DND-41 (cell line): ENCODE data around the gene MRPL39.

Experiments used
- EZH2 ChIP-seq: IDR thresholded peaks from 3 replicates; pipeline ENCODE4 v1.6.1; 2012; ENCODE audit warnings: borderline replicate concordance, low read depth, mild to moderate bottlenecking, moderate library complexity, low read length, inconsistent platforms; ENCODE audit not compliant: severe bottlenecking
- TF ChIP-seq, protein P1 (sequence below): IDR thresholded peaks from 2 replicates; pipeline ENCODE4 v1.5.1; 2012; ENCODE audit warnings: borderline replicate concordance, low read length, moderate library complexity, mild to moderate bottlenecking; ENCODE audit not compliant: poor library complexity, severe bottlenecking; ENCODE audit errors: extremely low read depth

DNA sequence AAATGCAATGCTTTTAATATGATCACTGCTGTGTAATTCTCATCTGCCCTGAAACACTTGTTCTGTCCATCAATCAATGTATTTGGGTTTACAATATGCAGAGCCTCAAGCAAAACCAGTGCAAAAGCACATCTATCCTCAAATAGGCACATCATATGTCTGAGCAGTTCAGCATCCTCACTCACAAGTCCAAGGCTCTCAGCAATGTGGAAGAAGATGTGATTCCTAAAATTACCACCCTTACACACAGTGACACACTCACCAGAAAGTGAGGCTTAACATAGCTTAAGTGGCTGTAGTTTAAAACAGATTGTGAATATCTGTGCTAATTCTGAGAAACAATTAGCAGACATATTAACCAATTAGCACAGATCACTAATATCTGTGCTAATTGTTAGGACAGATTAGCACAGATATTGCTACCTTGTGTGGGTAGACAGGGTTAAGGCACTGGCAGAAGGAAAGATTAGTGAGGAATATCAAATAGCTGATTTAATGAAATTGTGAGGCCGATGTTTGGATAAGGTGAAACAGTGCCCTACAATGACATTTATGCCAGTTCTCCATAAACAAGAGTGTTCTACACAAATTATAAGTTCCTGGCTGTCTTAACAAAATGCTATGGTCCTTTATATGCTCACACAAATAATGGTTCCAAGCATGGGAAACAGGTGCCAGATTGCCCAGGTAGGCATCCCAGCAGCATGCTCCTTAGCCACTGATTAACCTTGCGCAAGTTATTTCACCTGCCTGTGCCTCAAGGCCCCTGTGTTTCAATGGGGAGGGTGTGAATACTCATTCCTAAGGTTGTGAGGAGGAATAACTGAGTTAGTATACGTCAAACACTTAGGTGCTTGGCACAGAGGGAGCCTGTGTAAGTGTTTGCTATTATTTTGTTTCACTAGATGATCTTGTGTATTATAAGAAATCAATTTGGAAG lies 41.7 kb downstream of the MRPL39 start:
- TF ChIP-seq, protein P1, sequence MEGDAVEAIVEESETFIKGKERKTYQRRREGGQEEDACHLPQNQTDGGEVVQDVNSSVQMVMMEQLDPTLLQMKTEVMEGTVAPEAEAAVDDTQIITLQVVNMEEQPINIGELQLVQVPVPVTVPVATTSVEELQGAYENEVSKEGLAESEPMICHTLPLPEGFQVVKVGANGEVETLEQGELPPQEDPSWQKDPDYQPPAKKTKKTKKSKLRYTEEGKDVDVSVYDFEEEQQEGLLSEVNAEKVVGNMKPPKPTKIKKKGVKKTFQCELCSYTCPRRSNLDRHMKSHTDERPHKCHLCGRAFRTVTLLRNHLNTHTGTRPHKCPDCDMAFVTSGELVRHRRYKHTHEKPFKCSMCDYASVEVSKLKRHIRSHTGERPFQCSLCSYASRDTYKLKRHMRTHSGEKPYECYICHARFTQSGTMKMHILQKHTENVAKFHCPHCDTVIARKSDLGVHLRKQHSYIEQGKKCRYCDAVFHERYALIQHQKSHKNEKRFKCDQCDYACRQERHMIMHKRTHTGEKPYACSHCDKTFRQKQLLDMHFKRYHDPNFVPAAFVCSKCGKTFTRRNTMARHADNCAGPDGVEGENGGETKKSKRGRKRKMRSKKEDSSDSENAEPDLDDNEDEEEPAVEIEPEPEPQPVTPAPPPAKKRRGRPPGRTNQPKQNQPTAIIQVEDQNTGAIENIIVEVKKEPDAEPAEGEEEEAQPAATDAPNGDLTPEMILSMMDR: no peak
- no peak for TF ChIP-seq EZH2
